HEK293T (cell line): Measurements from ENCODE around the gene PRRT1B.

Experiments used
- CTCF ChIA-PET: fragments of 350-600 bp; formaldehyde crosslinking; extraction: SDS; loops from one replicate; lab custom pipeline; 2021; ENCODE audit warnings: antibody characterized with exemption, inconsistent platforms; lab: Yijun Ruan, JAX
- POLR2A ChIA-PET: fragments of 350-600 bp; formaldehyde crosslinking; extraction: SDS; loops from one replicate; lab custom pipeline; 2020; ENCODE audit warnings: antibody characterized with exemption, inconsistent platforms; lab: Yijun Ruan, JAX
- DNase-seq: peaks from one replicate; pipeline ENCODE4 v3.0.0; 2012; ENCODE audit warnings: mixed read lengths; ENCODE audit errors: extremely low spot score
- ARNT ChIP-seq: fragments of 450-650 bp; IDR thresholded peaks from 2 replicates; pipeline ENCODE4 v1.6.1; 2017; ENCODE audit warnings: mild to moderate bottlenecking
- BHLHE40 ChIP-seq: fragments of 450-650 bp; IDR thresholded peaks from 2 replicates; pipeline ENCODE4 v1.6.1; 2016; ENCODE audit warnings: mild to moderate bottlenecking, moderate library complexity, borderline replicate concordance
- CTBP1 ChIP-seq: fragments of 450-650 bp; IDR thresholded peaks from 2 replicates; pipeline ENCODE4 v1.6.1; 2016; ENCODE audit warnings: borderline replicate concordance
- ELF4 ChIP-seq: fragments of 450-650 bp; IDR thresholded peaks from 2 replicates; pipeline ENCODE4 v1.6.1; 2017; ENCODE audit warnings: antibody characterized with exemption
- FOXA1 ChIP-seq: fragments of 450-650 bp; IDR thresholded peaks from 2 replicates; pipeline ENCODE4 v1.6.1; 2016; ENCODE audit warnings: mild to moderate bottlenecking
- FOXK2 ChIP-seq: fragments of 450-650 bp; IDR thresholded peaks from 2 replicates; pipeline ENCODE4 v1.6.1; 2016; ENCODE audit warnings: mild to moderate bottlenecking
- FOXM1 ChIP-seq: fragments of 450-650 bp; IDR thresholded peaks from 2 replicates; pipeline ENCODE4 v1.6.1; 2017; ENCODE audit warnings: mild to moderate bottlenecking, borderline replicate concordance
- HDGF ChIP-seq: fragments of 450-650 bp; IDR thresholded peaks from 2 replicates; pipeline ENCODE4 v1.6.1; 2017; ENCODE audit warnings: antibody characterized with exemption, borderline replicate concordance
- L3MBTL2 ChIP-seq: fragments of 450-650 bp; conservative IDR thresholded peaks from 2 replicates; pipeline ENCODE4 v1.6.1; 2016; ENCODE audit warnings: mild to moderate bottlenecking
- LEF1 ChIP-seq: fragments of 450-650 bp; IDR thresholded peaks from 2 replicates; pipeline ENCODE4 v1.6.1; 2017; ENCODE audit warnings: mild to moderate bottlenecking, borderline replicate concordance
- NFRKB ChIP-seq: fragments of 450-650 bp; IDR thresholded peaks from 2 replicates; pipeline ENCODE4 v1.6.1; 2016; ENCODE audit warnings: mild to moderate bottlenecking, moderate library complexity
- SP1 ChIP-seq: fragments of 450-650 bp; IDR thresholded peaks from 2 replicates; pipeline ENCODE4 v1.6.1; 2017
- SUZ12 ChIP-seq: fragments of 450-650 bp; IDR thresholded peaks from 2 replicates; pipeline ENCODE4 v1.6.1; 2016; ENCODE audit warnings: mild to moderate bottlenecking
- TARDBP ChIP-seq: fragments of 450-650 bp; IDR thresholded peaks from 2 replicates; pipeline ENCODE4 v1.6.1; 2016
- ZNF384 ChIP-seq: fragments of 450-650 bp; IDR thresholded peaks from 2 replicates; pipeline ENCODE4 v1.6.1; 2016
- TF ChIP-seq, protein P1 (sequence below): fragments of 450-650 bp; IDR thresholded peaks from 2 replicates; pipeline ENCODE4 v1.6.1; 2016

The PRRT1B gene

DNA sequence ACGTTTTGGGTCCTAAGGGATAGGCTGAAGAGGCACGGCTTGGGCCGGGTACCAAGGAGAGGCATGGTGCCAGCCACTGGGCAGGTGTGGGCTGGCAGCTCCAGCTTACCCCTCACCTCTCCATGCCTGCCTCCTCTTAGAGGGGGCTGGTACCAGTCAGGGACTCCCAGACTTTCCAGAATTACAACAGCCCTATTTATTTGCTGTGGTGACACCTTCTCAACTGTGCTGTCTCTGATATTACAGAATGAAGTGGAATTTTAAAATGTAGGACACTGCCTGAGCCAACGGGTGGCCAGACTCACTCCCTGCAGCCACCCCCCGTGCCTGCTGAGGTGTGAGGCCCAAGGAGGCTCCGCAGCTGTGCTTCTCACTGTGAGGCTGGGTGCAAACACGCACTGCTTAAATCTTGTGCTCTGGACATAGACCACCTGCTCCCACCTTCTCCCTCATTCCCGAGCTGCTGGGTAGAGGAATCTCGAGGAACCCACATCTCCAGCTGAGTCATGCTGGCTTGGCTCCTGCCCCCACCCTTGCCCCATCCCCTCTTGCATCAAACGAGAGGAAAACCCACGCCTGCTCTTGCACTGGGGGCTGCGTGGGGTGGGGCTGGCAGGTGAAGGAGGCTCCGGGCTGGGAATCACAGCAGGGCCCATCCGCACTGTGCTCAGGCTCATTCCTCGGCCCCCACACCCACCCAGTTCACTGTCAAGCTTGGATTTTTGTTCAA, 47.9 kb downstream of the PRRT1B start:
- no peak for TF ChIP-seq SUZ12
- TF ChIP-seq NFRKB, result no peak
- no peak for TF ChIP-seq FOXA1
- TF ChIP-seq SP1, result no peak
- no peak for TF ChIP-seq FOXK2
- no peak for TF ChIP-seq ARNT
- no peak for TF ChIP-seq TARDBP
- TF ChIP-seq CTBP1, result no peak
- TF ChIP-seq FOXM1, result no peak
- no peak for TF ChIP-seq HDGF
- TF ChIP-seq, protein P1, sequence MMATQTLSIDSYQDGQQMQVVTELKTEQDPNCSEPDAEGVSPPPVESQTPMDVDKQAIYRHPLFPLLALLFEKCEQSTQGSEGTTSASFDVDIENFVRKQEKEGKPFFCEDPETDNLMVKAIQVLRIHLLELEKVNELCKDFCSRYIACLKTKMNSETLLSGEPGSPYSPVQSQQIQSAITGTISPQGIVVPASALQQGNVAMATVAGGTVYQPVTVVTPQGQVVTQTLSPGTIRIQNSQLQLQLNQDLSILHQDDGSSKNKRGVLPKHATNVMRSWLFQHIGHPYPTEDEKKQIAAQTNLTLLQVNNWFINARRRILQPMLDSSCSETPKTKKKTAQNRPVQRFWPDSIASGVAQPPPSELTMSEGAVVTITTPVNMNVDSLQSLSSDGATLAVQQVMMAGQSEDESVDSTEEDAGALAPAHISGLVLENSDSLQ, result no peak
- no peak for TF ChIP-seq ELF4
- TF ChIP-seq LEF1, result no peak
- no peak for TF ChIP-seq L3MBTL2
- TF ChIP-seq ZNF384, result no peak
- no peak for TF ChIP-seq BHLHE40
- ChIA-PET CTCF (interaction anchor here (0.6 kb wide), 1 partner anchor 71 kb away, joined by 3 read pairs; no protein-coding TSS in a partner anchor), POLR2A (no interaction called here)
- DNase-seq, result no peak

DNA sequence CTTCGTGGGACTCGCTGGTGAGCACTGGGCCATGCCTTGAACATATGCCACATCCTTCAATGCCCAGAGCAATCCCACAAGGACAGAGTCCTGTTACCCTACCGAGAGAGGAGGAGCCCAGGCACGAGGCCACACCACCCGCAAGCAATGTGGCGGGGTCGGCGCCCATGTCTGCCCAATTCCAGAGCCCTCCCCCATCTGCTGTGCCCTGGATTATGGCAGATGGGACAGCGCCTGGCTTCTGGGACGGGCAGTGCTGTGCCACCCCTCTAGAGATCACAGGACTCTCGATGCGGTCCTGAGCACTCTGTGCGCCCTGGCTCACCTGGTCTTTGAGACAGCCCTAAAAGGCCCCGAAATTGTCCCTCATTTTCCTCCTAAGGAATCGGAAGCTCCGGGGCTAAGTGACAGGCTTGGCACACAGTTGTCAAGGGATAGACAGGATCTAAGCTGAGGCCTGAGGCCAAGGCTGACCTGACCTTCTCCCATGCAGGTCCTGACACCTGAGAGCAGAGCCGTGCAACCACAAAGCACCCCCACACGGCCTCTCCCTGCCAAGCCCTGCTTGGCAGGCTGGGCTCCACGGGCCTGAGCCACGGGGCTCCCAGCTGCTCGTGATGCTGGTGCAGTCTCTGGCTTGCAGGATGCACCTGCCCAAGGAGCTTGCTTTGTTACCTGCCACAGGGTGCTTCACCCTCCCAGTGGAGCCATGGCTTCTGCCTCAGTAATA, 48.8 kb downstream of the PRRT1B start:
- TF ChIP-seq NFRKB (no peak), BHLHE40 (no peak), FOXK2 (no peak), L3MBTL2 (no peak)
- no peak for DNase-seq
- POLR2A ChIA-PET, result no interaction called here
- CTCF ChIA-PET, result no interaction called here

DNA sequence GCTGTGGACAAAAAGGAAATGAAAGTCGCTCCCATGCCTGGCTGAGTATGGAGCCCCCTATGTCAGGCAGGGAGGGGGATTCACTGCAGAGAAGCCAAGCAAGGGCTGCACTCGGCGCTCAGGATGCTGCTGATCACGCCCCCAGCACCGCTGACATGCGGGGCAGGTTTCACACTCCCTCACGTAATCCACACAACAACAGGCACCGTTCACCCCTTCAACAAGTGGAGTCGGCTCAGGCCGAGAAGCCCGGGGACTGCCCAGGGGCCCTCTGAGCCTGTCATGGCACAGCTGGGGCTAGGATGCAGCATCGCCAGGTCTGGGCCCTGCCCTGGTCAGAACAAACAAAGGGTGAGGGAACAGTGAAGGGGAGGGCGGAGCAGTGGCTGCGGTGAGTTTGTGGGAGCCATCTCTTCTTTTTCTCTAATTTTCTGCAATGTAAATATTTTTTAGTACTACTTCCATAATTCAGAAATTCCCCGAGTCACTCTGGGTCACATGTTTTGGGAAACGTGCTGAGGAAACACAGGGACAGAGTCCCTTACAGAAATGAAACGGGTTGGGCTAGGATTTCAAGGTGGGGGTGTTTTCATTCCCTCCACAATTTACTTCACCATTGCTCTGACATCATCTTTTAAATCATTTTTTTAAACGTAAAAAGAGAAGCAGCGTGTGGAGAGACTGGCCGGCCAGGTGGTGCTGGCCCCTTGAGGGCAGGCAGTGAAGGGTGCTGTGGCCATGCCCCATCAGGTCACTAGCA, 49.8 kb downstream of the PRRT1B start:
- DNase-seq, result no peak
- ChIA-PET CTCF (no interaction called here), POLR2A (no interaction called here)
- TF ChIP-seq ZNF384, result no peak
- no peak for TF ChIP-seq FOXA1
- TF ChIP-seq SUZ12, result no peak

DNA sequence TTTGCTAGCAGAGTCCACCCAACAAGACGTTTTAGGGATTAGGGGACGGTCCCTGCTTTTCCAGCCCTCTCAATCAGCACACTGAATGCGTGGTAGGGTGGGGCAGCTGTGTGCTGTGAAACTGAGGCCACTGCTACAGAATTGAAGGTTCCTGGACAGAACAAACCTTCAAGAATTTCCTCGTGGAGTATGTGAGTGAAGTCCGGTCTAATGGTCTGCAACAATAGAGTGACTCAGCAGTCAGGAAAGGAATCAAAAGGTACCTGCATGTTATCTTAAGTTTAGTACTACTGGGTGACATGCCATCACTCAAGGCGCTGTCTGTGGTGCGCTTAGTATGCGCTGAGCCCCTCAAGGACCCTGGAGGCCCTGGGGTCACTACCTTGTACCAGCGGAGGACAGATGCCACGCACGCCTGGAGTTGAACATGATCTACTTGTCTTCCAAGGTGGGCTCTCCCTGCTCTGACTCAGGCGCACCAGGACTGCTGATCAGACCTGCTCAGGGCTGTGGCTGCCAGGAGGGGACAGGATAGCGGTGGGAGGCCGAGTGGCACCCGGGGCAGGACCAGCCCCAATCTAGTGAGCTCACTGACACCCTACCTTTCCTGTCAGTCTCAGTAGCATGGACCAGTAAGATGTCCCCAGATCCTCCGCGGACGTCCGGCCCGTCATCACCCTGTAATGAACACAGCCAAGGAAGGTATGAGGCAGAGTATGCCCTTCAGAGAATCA, 50.5 kb downstream of the PRRT1B start:
- CTCF ChIA-PET, result no interaction called here
- POLR2A ChIA-PET, result no interaction called here
- TF ChIP-seq BHLHE40 (no peak), TARDBP (no peak), FOXK2 (no peak), LEF1 (no peak), ELF4 (no peak), FOXM1 (no peak), SUZ12 (no peak), ARNT (no peak), HDGF (no peak), NFRKB (no peak), CTBP1 (no peak), L3MBTL2 (no peak), FOXA1 (no peak), ZNF384 (no peak)
- TF ChIP-seq, protein P1, result no peak
- DNase-seq, result no peak

DNA sequence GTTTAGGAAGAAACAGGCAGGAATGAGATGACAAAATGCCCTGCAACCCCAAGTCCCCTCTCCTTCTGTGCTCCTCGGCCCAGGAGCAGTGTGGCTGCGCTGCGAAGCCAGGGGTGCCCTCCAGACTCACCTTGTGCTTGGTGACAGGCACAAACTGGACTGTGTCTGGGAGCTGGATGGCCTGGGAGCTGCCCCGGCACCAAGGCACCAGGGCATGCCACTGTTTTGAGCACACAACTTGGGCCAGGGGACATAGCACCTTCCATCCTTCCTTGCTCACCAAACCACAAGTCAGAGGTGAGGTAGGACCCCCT, 51.1 kb downstream of the PRRT1B start:
- CTCF ChIA-PET, result no interaction called here

More for the DNA sequence above, 51.1 kb downstream of the PRRT1B start:
- POLR2A ChIA-PET, result no interaction called here
- no peak for DNase-seq
- TF ChIP-seq ZNF384 (no peak), SP1 (no peak), LEF1 (no peak), FOXK2 (no peak), CTBP1 (no peak), SUZ12 (no peak), NFRKB (no peak), BHLHE40 (no peak), FOXA1 (no peak), L3MBTL2 (no peak), ELF4 (no peak), FOXM1 (no peak), HDGF (no peak), ARNT (no peak), TARDBP (no peak)
- TF ChIP-seq, protein P1, result no peak
